Stimulated activated CD4-positive, alpha-beta T cell treated with anti-CD3 and anti-CD28 coated beads, Interleukin-1b, Interleukin-23, amount 100 ng/mL, for 24 hours (primary cell): ENCODE results near the gene YPEL1.
A peak's percentile ranks its signal among the peaks of the same experiment; 100 is the strongest.
"Not testable (repeated sequence)": the region's sequence is repeated elsewhere in the genome, so short reads cannot be mapped to it uniquely, and the experiment has no call there.

Experiments
- DNase-seq, 4 experiments: peaks; one replicate each; pipeline ENCODE4 v3.0.0-alpha.2; 2020; ENCODE audit warnings: low read depth in 4 of 4, low spot score in 1 of 4

The YPEL1 gene

DNA sequence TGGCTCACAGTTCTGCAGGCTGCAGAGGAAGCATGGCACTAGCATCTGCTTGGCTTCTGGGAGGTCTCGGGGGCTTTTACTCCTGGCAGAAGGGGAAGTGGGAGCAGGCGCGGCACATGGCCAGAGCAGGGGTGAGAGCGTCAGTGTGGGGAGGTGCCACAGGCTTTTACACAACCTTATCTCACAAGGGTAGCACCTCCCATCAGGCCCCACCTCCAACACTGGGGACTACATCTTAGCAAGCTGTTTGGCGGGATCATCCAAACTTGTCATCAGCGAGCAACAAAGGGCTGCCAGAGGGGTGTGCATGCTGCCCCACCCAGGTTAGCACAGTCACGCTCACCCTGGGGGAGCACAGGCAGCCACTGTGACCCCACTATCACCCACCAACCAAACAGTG is 18.9 kb upstream of the YPEL1 start:
- DNase-seq, result no peak

DNA sequence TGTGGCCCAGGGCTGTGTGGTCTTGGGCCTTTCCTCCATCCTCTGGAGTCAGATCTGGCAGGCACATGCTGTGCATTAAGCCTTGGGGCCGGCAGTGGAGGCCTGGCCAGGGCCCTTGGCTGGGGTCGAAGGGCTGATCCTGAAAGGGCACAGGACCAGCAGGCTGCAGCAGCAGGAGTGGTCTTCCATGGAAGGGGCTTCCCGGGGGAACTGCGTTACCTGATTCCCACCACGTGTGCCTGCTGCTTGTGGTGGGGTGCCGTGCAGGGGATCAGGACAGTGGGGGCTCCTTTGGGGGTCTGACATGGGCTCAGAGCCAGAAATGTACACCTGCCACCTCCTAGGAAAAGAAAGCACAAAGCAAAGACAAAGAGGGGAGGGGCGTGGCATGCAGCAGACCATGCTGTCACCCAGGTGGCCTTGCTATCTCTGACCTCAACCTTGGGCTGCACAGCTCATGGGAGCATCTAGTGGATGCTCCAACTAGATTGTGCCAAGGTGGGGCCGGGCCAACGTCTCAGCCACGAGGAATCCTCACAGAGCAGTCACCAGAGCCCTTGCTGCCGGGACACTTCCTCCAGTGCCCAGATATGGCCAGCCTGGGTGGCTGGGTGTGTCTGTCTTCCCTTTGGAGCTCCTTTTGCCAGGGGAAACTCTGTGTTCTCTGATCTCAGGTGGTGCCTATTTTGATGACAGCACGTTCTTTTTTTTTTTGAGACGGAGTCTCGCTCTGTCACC is 17.9 kb upstream of the YPEL1 start:
- no peak for DNase-seq

DNA sequence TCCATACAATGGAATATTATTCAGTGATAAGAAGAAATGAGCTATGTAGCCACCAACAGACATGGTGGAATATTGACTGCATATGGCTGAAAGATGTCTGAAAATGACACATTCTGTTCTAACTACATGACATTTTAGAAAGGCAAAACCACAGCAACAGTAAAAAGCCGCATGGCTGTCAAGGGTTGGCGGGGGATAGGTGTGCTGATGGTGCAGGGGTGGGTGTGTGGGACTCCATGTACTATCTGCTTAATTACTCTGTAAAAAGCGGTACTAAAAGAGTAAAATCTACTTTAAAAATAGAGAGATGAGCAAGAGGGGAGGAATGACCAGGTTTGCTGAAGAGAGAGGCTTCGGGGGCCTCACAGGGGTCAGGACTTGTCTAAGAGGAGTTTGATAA is 16.7 kb upstream of the YPEL1 start:
- DNase-seq, result no peak

DNA sequence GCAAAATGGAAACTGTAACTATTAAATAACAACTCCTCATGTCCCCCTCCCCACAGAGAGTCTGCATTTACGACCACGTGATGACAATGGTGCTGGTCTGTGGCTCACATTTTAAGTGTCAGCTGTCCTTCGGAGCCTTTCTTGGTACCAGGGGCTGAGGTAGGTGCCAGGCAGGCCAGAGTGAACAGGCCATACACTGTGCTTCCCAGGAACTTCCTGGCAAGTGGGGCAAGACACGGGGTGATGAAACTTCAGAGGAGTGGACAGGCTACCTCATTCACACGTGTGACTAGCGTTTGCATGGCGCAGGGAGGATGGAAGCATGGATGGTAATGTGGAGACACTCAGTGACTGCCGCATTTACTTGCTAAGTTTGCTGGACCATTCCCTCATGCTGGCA is 10.4 kb upstream of the YPEL1 start:
- no peak for DNase-seq

DNA sequence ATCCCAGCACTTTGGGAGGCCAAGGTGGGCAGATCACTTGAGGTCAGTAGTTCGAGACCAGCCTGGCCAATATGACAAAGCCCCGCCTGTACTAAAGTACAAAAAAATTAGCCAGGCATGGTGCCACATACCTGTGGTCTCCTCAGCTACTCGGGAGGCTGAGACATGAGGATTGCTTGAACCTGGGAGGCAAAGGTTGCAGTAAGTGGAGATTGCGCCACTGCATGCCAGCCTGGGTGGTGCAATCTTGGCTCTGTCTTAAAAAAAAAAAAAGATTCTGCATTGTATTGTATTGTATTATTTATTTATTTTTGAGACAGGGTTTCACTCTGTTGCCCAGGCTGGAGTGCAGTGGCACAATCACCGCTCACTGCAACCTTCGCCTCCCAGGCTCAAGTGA is 9.3 kb upstream of the YPEL1 start:
- not testable (repeated sequence) for DNase-seq

DNA sequence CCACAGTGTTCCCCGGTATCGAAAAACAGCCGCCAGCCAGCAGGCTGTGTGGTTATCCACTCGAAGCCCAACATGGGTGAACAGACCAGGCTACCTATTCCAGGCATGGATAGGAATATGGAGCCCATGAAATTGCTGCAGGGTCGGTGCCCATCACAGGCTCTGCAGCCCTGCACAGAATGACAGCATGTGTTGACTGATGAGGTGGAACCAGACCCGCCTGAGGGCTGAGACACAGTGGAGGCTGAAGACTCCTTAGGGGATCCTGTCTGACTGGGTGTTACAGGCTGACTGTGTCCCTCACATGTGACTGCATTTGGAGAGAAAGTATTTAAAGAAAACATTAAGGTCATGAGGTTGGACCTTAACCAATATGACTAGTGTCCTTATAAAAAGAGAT is 6.2 kb upstream of the YPEL1 start:
- DNase-seq, result no peak

DNA sequence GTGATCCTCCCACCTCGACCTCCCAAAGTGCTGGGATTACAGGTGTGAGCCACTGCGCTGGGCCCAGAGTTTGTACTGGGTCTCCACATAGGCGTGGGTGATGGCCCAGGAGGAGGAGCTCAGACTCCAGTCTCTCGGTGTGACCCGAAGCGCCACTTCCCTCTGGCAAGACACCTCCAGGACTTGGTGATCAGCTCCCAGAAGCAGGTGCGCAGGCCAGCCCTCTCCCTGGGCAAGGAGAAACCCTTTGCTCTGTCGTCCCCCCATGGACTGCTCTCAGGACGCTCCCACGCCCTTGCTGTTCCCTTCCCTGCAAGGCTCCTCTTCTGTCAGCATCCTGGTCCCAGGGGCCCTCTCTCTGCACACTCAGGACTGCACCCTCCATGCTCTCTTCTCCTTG is 5.5 kb upstream of the YPEL1 start:
- no peak for DNase-seq

DNA sequence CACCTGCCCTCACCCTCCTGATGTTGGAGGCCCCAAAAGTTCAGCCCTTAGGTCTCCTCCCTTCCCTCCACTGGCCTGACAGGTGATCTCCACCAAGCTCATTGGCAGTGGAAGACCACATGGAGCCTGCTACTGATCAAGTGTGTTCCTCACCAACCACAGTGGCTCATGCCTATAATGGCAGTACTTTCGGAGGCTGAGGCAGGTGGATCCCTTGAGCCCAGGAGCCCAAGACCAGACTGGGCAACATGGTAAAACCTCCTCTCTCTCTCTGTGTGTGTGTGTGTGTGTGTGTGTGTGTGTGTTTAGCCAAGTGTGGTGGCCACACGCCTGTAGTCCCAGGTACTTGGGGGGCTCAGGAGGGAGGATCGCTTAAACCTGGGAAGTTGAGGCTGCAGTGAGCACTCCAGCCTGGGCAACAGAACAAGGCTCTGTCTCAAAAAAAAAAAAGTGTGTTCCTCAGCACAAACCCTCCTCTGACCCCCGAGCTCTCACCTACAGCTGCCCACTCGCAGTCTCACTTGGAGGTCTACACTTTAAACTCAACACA is 4.3 kb upstream of the YPEL1 start:
- no peak for DNase-seq

DNA sequence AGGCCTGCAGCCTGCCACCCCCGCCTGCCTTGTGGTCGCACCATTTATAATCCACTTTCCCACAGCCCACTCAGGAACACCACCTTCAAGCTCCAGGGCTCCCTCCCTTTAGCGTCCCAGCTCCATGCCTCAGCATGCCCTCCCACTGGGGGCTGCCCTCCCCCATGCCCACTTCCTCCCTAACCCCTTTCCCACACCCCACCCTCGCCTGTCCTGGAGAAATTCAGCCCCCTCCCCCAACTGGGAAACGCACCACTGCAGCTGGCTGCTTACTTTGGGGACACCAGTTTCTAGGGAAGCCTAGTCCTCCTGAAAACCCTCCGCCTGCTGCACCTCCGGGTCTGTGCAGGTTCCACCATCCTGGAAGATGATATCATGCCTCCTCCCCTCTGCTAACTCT is 3.4 kb upstream of the YPEL1 start:
- no peak for DNase-seq

DNA sequence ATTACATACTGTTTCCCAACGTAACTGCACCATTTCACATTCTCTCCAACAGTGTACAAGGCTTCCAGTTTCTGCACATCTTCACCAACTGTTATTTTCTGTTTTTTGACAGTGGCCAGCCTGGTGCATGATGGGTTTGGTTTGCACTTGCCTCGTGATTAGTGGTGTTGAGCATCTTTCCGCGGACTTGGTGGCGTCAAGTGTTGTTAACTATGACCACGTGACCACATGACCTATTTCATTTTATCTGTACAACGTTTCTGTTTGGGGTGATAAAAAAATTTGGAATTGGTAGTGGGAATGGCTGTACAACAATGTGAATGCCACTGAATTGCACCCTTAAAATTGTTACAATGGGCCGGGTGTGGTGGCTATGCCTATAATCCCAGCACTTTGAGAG is 2.5 kb upstream of the YPEL1 start:
- no peak for DNase-seq

DNA sequence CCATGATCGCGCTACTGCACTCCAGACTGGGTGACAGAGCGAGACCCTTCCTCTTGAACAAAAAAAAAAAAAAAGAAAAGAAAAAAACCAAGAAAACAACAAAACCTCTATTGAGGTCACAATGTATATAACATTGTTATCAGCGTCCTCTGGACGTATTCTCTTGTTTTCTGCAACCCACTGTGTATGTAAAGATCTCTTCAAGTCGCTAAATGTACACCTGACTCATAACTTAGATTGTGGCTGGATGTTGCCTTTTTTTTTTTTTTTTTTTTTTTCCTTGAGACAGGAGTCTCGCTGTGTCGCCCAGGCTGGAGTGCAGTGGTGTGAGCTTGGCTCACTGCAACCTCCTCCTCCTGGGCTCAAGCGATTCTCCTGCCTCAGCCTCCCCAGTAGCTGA is 1.4 kb upstream of the YPEL1 start:
- DNase-seq, result no peak

DNA sequence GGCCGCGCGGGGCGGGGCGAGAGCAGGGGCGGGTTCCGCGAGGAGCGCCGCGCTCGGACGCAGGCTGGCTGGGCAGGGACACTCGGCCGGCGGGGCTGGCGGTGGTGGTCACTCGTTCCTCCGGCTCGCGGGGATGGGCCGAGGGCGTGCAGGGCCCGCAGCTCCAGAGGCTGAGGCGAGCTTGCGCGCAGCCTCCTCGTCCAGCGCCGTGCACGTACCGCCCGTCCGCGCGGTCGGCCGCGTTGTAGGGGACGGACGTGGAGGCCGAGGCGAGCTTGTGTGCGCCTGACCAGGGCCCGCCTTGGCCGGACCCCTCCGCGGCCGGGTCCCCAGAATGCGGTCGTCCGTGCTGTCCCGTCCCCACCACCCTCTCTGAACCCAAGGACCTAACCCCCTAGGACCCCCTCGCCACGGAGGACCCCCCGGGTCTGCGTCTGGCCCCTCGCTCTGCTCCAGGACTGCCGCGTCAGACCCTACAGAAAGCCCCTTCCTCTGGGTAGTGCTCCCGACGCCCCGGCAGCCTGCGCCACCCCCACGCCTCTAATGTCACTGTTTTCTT is 569 bp upstream of the YPEL1 start:
- DNase-seq, result peak in 1 of 4 experiments; percentile 4

DNA sequence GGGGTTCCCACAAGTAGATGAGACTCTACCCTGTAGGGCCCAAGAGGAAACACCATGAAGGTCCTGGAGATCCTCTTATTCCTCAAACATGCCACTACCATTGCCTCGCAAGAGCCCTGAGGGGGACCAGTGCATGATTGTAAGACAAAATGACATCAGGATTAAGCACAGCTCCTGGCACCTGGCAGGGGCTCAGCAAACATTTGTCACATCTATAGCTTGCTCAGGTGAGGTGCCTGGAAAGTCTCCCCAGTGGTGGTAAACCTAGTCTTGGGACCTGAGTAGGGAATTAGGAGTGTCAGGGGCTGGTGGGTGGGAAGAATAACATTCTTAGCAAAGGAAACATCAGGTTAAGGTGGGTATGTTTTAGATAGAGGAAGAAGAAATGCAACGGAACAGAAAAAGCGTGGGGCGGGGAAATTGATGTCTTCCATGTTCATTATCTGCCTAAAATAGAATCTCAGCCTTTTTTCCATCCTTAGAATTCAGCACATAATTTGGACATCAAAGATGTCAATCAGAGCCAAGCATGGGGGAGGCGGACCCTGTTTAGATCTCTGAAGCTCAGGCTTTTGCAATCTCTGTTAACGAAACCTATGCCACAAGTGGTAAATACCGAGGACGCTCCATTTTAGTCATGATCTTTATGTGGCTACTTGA is 924 bp downstream of the YPEL1 start:
- DNase-seq, result no peak

DNA sequence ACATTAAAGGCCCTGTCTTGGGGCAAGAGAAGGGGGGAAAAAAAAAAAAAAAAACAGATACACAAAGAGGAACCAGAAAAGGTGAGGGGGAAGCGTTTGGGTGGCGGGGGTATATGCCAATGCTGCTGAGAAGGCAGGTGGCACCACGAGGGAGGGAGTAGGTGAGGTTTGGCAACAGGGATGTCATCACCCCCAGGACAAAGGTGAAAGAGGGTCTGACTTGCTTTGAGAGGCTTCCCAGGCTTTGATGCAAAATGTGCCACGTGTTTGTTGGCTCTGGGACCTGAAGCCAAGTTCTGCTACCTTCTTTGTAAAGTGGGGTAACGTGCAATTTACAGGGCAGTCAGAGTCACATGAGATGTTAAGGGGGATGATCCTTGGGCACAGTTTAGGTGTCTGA is 4.1 kb downstream of the YPEL1 start:
- no peak for DNase-seq

DNA sequence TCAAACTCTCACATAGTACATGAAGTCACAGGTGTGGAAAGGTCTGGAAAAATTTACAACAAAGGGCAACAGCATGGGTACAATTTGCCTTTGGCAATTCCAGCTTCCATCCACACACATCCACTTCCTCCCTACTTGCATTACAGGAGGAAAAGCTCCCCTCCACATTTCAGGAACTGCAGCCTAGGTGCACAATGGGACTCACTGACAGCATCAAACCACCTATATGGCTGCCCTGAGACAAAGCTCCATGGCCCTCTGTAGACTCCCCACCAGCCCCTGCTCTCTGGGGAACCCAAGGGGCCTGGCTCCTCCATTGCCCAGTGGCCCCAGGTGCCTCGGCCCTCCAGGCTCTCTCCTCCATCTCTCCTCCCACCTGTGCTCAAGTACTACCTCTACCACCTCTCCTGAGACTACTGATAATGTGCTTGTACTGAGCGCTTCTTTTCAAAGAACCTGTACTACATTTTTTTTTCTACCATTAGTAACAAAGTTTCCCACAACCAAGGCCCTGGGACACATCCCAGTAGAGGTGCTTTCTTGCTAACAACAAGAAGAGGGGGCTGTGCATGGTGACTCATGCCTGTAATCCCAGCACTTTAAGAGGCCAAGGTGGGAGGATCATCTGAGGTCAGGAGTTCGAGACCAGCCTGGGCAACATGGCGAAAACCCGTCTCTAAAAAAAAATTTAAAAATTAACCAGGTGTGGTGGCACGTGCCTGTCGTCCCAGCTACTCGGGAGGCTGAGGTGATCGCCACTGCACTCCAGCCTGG is 4.9 kb downstream of the YPEL1 start:
- DNase-seq, result no peak

DNA sequence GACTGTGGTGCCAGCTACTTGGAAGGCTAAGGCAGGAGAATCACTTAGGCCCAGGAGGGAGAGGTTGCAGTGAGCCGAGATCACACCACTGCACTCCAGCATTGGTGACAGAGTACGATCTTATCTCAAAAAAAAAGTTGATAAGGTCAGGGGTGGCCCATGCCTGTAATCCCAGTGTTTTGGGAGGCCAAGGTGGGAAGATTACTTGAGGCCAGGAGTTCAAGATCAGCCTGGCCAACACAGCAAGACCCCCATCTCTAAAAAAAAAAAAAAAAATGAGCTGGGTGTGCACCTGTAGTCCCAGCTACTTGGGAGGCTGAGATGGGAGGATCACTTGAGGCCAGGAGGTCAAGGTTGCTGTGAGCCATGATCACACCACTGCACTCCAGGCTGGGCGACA is 6.4 kb downstream of the YPEL1 start:
- not testable (repeated sequence) for DNase-seq

DNA sequence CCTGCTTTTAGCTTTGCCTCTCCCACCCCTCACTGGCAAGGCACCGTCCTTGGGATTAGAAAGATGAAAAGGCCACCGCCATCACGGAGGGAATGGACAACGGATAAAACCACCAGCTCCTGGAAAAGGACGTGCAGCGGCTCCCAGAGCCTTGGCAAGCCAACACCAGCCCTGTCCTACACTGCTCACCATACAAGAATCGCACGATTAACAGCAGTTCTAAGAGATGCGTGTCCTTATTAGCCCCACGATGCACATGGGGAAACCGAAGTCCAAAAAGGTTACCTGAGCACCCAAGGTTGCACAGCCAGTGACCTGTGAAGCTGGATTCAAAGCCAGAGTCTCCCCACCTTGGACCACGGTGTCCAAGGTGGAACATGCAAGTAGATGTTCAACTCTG is 7.3 kb downstream of the YPEL1 start:
- no peak for DNase-seq

DNA sequence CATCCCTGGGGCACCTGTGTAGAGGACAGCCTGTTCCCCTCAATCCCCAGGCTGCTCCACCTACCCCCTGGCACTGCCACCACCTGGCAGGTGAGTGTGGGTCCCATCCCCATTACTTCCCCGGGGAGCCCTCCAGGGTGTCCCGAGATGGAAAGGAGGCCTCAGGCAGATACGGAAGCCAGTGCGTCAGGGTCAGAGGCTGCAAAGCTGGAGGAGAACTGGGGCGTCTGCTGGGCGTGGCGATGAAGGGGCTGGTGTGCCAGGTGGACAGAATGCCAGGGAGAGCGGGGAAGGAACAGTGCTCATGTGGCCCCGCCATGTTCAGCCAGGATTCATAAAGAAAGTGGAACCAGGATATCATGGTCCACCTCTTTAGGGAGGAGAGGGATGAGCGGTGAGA is 7.8 kb downstream of the YPEL1 start:
- no peak for DNase-seq

DNA sequence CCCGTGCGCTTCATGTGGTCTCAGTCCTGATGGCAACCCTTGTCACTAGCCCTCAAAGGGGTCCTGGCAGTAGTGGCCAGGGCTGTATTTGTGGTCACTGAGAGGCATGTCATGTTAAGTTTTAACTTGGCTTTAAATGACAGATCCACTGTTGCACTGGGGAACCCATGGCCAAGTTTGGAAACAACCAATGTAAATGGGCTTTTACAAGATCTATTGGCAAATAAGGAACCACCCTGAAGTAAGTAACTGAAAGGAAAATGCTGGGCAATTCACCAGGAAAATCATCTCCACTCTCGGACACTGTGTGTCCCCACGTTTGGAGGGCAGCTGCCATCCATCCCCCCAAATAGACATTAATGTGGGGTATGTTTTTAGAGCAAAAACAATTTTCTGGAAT is 8.4 kb downstream of the YPEL1 start:
- no peak for DNase-seq

DNA sequence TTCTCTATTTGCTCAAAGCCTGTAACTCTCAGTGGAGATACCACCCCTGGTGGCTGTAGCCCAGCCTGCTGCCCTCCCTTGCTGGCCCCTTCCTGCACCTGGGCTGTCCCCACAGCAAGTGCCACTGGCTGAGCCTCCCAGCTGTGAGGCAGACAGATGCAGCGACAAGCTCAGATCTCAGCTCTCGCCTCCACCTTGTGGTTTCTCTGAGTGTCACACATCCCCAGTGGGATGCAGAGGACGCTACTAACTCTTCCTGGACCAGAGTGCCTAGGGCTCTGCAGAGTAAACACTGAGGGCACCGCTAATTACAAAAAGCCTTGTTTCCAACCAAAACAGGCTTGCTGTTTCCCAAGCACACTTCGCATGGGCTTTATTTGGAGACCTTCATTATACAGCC is 8.9 kb downstream of the YPEL1 start:
- peak in 1 of 4 experiments; percentile 7 for DNase-seq

DNA sequence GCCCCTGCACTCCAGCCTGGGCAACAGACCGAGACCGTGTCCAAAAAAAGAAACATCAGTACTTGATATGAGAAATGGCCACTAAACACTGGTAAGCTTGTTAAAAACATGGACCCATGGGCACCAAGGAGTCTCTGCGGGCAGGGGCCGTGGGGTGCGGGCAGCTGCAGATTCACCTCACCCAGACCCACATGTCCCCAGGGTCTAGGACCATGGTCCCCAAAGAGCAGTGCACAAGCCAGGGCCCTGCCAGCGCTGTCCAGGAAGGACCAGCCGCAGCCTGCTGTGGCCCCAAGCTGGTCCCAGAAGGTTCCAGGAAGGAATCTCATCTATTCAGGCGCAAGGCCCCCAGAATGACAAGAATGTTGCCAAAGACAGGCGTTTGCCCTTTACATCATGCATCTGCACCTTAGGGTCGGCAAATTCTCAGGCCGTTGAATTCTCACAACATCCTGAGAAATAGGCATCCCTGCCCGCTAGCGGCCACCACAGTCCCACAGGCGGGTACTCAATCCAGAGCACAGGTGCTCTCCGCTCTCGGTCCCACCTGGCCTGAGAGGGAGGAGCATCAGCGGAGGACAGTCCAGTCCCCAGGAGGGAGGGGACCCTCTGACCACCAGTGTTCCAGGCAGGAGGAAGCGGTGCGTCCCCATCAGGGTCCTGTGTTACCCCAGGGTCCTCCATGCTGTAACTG is 9.5 kb downstream of the YPEL1 start:
- no peak for DNase-seq
